Measurements from ENCODE around the gene NELFCD.

The NELFCD gene

DNA sequence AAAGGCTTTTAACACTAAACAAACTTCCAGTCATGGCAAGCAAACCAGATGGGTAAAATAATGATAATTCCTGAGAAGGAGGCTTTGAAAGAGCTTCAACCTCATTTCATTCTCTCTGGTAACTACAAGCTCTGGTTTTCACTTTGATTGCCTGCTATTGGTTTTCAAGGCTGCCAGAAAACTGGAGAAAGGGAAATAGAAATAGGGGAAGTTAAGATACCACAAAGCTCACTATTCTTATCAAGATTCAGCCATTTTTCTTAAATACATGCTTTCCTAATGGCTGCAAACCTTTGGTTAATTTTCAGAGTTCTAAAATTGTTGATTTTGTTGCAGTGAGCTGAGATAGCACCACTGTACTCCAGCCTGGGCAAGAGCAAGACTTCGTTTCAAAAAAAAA is 42.5 kb upstream of the NELFCD start:
- H4K20me1 ChIP-seq (ENCODE audit: low read depth, low read length): no peaks in the 10 kb centered on the region
- no peaks in the 10 kb centered on the region for H3F3A ChIP-seq (ENCODE audit: insufficient read depth)
- peaks cover 6% of the 10 kb centered on the region; the same call in 1 of the 2 replicates for H3K9me3 ChIP-seq (ENCODE audit: insufficient read depth, low read length)
- no peak overlapping the region for H3K4me2 ChIP-seq (ENCODE audit: low read depth, low read length, poor library complexity, severe bottlenecking)
- no peaks in the 10 kb centered on the region for H3K79me2 ChIP-seq (ENCODE audit: insufficient read depth, low read length)
- H2AFZ ChIP-seq (ENCODE audit: low read depth, low read length, severe bottlenecking): no peak overlapping the region
- no peak overlapping the region for H3K9ac ChIP-seq (ENCODE audit: low read length)
- no peak overlapping the region for H3K27ac ChIP-seq (ENCODE audit: low read depth, low read length)
- no peaks in the 10 kb centered on the region for H3K36me3 ChIP-seq (ENCODE audit: low read length)
- no peak overlapping the region for H3K4me3 ChIP-seq (ENCODE audit: insufficient read depth, low read length, poor library complexity, severe bottlenecking)
- no peaks in the 10 kb centered on the region for H3K9me2 ChIP-seq (replicated peaks; ENCODE audit: insufficient read depth, low read length)
- no peak for TF ChIP-seq EZH2phosphoT487 (conservative IDR thresholded peaks at IDR 0.05; ENCODE audit: low read length)
- TF ChIP-seq, protein P1, sequence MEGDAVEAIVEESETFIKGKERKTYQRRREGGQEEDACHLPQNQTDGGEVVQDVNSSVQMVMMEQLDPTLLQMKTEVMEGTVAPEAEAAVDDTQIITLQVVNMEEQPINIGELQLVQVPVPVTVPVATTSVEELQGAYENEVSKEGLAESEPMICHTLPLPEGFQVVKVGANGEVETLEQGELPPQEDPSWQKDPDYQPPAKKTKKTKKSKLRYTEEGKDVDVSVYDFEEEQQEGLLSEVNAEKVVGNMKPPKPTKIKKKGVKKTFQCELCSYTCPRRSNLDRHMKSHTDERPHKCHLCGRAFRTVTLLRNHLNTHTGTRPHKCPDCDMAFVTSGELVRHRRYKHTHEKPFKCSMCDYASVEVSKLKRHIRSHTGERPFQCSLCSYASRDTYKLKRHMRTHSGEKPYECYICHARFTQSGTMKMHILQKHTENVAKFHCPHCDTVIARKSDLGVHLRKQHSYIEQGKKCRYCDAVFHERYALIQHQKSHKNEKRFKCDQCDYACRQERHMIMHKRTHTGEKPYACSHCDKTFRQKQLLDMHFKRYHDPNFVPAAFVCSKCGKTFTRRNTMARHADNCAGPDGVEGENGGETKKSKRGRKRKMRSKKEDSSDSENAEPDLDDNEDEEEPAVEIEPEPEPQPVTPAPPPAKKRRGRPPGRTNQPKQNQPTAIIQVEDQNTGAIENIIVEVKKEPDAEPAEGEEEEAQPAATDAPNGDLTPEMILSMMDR (IDR thresholded peaks at IDR 0.05; ENCODE audit: insufficient read depth, low read length, poor library complexity, severe bottlenecking): no peak
- no peaks in the 10 kb centered on the region for H3K27me3 ChIP-seq (ENCODE audit: low read length)

DNA sequence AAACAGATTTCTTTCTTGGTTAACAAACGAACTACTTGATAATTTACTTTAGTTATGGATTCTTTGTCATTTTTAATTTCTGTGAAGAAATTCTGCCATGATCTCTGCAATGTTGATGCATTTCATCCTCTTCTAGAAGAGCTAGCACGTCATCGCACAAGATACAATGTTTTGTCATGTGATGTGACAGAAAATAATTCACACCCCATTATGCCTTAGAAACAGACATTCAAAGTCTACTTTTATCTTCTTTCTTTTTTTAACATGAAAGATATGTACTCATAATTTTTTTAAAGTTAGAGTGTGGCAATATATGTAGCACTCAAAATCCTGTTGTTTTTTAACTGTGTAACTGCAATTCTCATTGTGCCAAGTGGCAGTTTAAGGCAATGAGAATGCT is 39.6 kb upstream of the NELFCD start:
- Histone ChIP-seq H3K9ac (ENCODE audit: low read length) (no peak overlapping the region), H3K4me2 (ENCODE audit: low read depth, low read length, poor library complexity, severe bottlenecking) (no peak overlapping the region), H4K20me1 (ENCODE audit: low read depth, low read length) (no peaks in the 10 kb centered on the region), H3K4me3 (ENCODE audit: insufficient read depth, low read length, poor library complexity, severe bottlenecking) (no peak overlapping the region), H3K27ac (ENCODE audit: low read depth, low read length) (no peak overlapping the region), H3K27me3 (ENCODE audit: low read length) (no peaks in the 10 kb centered on the region), H3K9me2 (replicated peaks; ENCODE audit: insufficient read depth, low read length) (no peaks in the 10 kb centered on the region), H3K9me3 (ENCODE audit: insufficient read depth, low read length) (peaks cover under 1% of the 10 kb centered on the region; the same call in 1 of the 2 replicates), H3K79me2 (ENCODE audit: insufficient read depth, low read length) (no peaks in the 10 kb centered on the region), H3K36me3 (ENCODE audit: low read length) (no peaks in the 10 kb centered on the region), H2AFZ (ENCODE audit: low read depth, low read length, severe bottlenecking) (no peak overlapping the region), H3F3A (ENCODE audit: insufficient read depth) (no peaks in the 10 kb centered on the region)
- TF ChIP-seq, protein P1 (IDR thresholded peaks at IDR 0.05; ENCODE audit: insufficient read depth, low read length, poor library complexity, severe bottlenecking): no peak
- no peak for TF ChIP-seq EZH2phosphoT487 (conservative IDR thresholded peaks at IDR 0.05; ENCODE audit: low read length)

DNA sequence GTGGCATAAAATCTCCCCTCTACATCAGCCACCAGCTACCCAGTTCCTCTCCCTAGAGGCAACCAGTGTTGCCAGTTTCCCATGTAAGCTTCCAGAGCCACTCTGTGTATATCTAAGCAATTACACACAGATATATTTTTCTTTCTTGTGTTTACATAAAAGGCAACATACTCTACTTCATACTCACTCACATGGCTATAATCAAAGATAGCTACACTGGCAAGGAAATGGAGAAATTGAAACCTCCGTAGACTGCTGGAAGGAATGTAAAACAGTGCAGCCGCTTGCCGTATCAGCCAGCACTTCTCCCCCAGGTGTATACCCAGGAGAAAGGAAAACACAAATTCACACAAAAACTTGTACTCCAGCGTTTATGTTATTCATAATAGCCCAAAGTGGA is 38.5 kb upstream of the NELFCD start:
- no peaks in the 10 kb centered on the region for H3F3A ChIP-seq (ENCODE audit: insufficient read depth)
- no peaks in the 10 kb centered on the region for H4K20me1 ChIP-seq (ENCODE audit: low read depth, low read length)
- H3K27me3 ChIP-seq (ENCODE audit: low read length): no peaks in the 10 kb centered on the region
- H3K9ac ChIP-seq (ENCODE audit: low read length): no peak overlapping the region
- no peaks in the 10 kb centered on the region for H3K9me2 ChIP-seq (replicated peaks; ENCODE audit: insufficient read depth, low read length)
- no peak overlapping the region for H3K4me2 ChIP-seq (ENCODE audit: low read depth, low read length, poor library complexity, severe bottlenecking)
- no peak overlapping the region for H2AFZ ChIP-seq (ENCODE audit: low read depth, low read length, severe bottlenecking)
- TF ChIP-seq EZH2phosphoT487 (conservative IDR thresholded peaks at IDR 0.05; ENCODE audit: low read length): no peak
- TF ChIP-seq, protein P1 (IDR thresholded peaks at IDR 0.05; ENCODE audit: insufficient read depth, low read length, poor library complexity, severe bottlenecking): no peak
- H3K36me3 ChIP-seq (ENCODE audit: low read length): no peaks in the 10 kb centered on the region
- no peak overlapping the region for H3K4me3 ChIP-seq (ENCODE audit: insufficient read depth, low read length, poor library complexity, severe bottlenecking)
- no peak overlapping the region for H3K27ac ChIP-seq (ENCODE audit: low read depth, low read length)
- H3K79me2 ChIP-seq (ENCODE audit: insufficient read depth, low read length): no peaks in the 10 kb centered on the region
- no peaks in the 10 kb centered on the region for H3K9me3 ChIP-seq (ENCODE audit: insufficient read depth, low read length)

All from SU-DHL-6 (cell line).